Measurements from ENCODE around the gene HBD. TPM values are rescaled to one million over a fixed set of nuclear protein-coding genes. Genes with fewer than 3 reads are reported as not detected.

Gene HBD
- total RNA-seq, 2 experiments from 2014 or later = not detected

DNA sequence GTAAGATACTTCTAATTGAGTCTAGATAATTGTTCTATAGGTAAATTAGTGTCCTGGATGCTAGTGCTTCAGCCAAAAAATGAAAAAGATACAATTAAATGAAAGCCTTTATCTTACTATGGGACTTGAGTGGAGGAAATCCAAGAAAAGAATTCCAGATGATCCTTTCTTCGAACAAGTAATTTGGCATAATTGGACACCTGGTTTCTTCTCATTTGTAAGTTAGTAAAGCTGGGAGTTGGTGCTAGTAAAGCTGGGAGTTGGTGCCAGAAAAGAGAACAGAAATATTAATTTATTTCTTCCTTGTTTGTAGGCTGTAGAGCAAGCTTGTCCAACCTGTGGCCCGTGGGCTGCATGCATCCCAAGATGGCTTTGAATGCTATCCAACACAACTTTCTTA, 46.1 kb downstream of the HBD start:
- no peak for DNase-seq (ENCODE audit: low spot score)
- no peaks in the 10 kb centered on the region for H4K20me1 ChIP-seq (ENCODE audit: insufficient read depth, low read length)
- no peak overlapping the region for H3K4me3 ChIP-seq (ENCODE audit: low read depth, low read length, poor library complexity, severe bottlenecking)
- CTCF ChIA-PET (ENCODE audit: unreplicated experiment) = no interaction called here
- H3K27ac ChIP-seq (ENCODE audit: low read depth, low read length, poor library complexity, severe bottlenecking) = no peak overlapping the region
- POLR2A ChIA-PET = no interaction called here
- no peak overlapping the region for H3K4me2 ChIP-seq (ENCODE audit: low read length)
- TF ChIP-seq, protein P1, sequence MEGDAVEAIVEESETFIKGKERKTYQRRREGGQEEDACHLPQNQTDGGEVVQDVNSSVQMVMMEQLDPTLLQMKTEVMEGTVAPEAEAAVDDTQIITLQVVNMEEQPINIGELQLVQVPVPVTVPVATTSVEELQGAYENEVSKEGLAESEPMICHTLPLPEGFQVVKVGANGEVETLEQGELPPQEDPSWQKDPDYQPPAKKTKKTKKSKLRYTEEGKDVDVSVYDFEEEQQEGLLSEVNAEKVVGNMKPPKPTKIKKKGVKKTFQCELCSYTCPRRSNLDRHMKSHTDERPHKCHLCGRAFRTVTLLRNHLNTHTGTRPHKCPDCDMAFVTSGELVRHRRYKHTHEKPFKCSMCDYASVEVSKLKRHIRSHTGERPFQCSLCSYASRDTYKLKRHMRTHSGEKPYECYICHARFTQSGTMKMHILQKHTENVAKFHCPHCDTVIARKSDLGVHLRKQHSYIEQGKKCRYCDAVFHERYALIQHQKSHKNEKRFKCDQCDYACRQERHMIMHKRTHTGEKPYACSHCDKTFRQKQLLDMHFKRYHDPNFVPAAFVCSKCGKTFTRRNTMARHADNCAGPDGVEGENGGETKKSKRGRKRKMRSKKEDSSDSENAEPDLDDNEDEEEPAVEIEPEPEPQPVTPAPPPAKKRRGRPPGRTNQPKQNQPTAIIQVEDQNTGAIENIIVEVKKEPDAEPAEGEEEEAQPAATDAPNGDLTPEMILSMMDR (conservative IDR thresholded peaks at IDR 0.05; ENCODE audit: low read length) = no peak
- TF ChIP-seq EZH2phosphoT487 (IDR thresholded peaks at IDR 0.05; ENCODE audit: borderline replicate concordance, low read depth, low read length) = no peak
- intact Hi-C loops (cut with micrococcal nuclease; ENCODE audit: unreplicated experiment) = no loop called here
- no peaks in the 10 kb centered on the region for H3K79me2 ChIP-seq (ENCODE audit: insufficient read depth, low read depth, low read length)
- no TSS peak for BruUV-seq (replicated peaks)
- no peak overlapping the region for H2AFZ ChIP-seq (ENCODE audit: low read length)
- H3K36me3 ChIP-seq (ENCODE audit: insufficient read depth, low read length) = no peaks in the 10 kb centered on the region
- H3K4me1 ChIP-seq (ENCODE audit: insufficient read depth, low read length, poor library complexity, severe bottlenecking) = no peaks in the 10 kb centered on the region
- no peaks in the 10 kb centered on the region for H3K9me3 ChIP-seq (ENCODE audit: low read length)
- H3K9me2 ChIP-seq (ENCODE audit: insufficient read depth, low read length) = no peaks in the 10 kb centered on the region

Other genes starting within 250 kb of the HBD start
- not detected in 2 replicates for gene OR51L1, start 239.6 kb downstream of the HBD start, total RNA-seq (2014; rRNA removed; shearing (Covaris generic))
- not detected in 2 replicates for gene OR51L1, start 239.6 kb downstream of the HBD start, total RNA-seq (2022)
- gene OR52J3, start 188.0 kb downstream of the HBD start, total RNA-seq (2014; rRNA removed; shearing (Covaris generic)) = not detected in 2 replicates
- gene OR52J3, start 188.0 kb downstream of the HBD start, total RNA-seq (2022) = not detected in 2 replicates
- not detected in 2 replicates for gene OR52E2, start 174.9 kb downstream of the HBD start, total RNA-seq (2014; rRNA removed; shearing (Covaris generic))
- gene OR52E2, start 174.9 kb downstream of the HBD start, total RNA-seq (2022) = not detected in 2 replicates
- not detected in 2 replicates for gene OR52E1, start 164.9 kb downstream of the HBD start, total RNA-seq (2014; rRNA removed; shearing (Covaris generic))
- not detected in 2 replicates for gene OR52E1, start 164.9 kb downstream of the HBD start, total RNA-seq (2022)
- not detected in 2 replicates for gene OR52A5, start 96.1 kb downstream of the HBD start, total RNA-seq (2014; rRNA removed; shearing (Covaris generic))
- not detected in 2 replicates for gene OR52A5, start 96.1 kb downstream of the HBD start, total RNA-seq (2022)
- not detected in 2 replicates for gene OR52A1, start 79.7 kb downstream of the HBD start, total RNA-seq (2014; rRNA removed; shearing (Covaris generic))
- not detected in 2 replicates for gene OR52A1, start 79.7 kb downstream of the HBD start, total RNA-seq (2022)
- not detected in 2 replicates for gene OR51V1, start 33.8 kb downstream of the HBD start, total RNA-seq (2014; rRNA removed; shearing (Covaris generic))
- not detected in 2 replicates for gene OR51V1, start 33.8 kb downstream of the HBD start, total RNA-seq (2022)
- gene HBB, start 7.4 kb downstream of the HBD start, total RNA-seq (2014; rRNA removed; shearing (Covaris generic)) = not detected in 2 replicates
- not detected in 2 replicates for gene HBB, start 7.4 kb downstream of the HBD start, total RNA-seq (2022)
- not detected in 2 replicates for gene HBG1, start 15.4 kb upstream of the HBD start, total RNA-seq (2014; rRNA removed; shearing (Covaris generic))
- not detected in 2 replicates for gene HBG1, start 15.4 kb upstream of the HBD start, total RNA-seq (2022)
- gene HBG2, start 20.3 kb upstream of the HBD start, total RNA-seq (2014; rRNA removed; shearing (Covaris generic)) = not detected in 2 replicates
- gene HBG2, start 20.3 kb upstream of the HBD start, total RNA-seq (2022) = not detected in 2 replicates
- gene HBE1, start 35.5 kb upstream of the HBD start, total RNA-seq (2014; rRNA removed; shearing (Covaris generic)) = not detected in 2 replicates
- gene HBE1, start 35.5 kb upstream of the HBD start, total RNA-seq (2022) = not detected in 2 replicates
- gene OR51B4, start 67.5 kb upstream of the HBD start, total RNA-seq (2014; rRNA removed; shearing (Covaris generic)) = not detected in 2 replicates
- not detected in 2 replicates for gene OR51B4, start 67.5 kb upstream of the HBD start, total RNA-seq (2022)
- not detected in 2 replicates for gene OR51B2, start 89.8 kb upstream of the HBD start, total RNA-seq (2014; rRNA removed; shearing (Covaris generic))
- not detected in 2 replicates for gene OR51B2, start 89.8 kb upstream of the HBD start, total RNA-seq (2022)
- 0.16 TPM in 1 of 2 replicates, not detected in the other for gene OR51B5, start 109.0 kb upstream of the HBD start, total RNA-seq (2014; rRNA removed; shearing (Covaris generic))
- not detected in 2 replicates for gene OR51B5, start 109.0 kb upstream of the HBD start, total RNA-seq (2022)
- gene OR51B6, start 117.0 kb upstream of the HBD start, total RNA-seq (2014; rRNA removed; shearing (Covaris generic)) = not detected in 2 replicates
- gene OR51B6, start 117.0 kb upstream of the HBD start, total RNA-seq (2022) = not detected in 2 replicates
- not detected in 2 replicates for gene OR51M1, start 149.3 kb upstream of the HBD start, total RNA-seq (2014; rRNA removed; shearing (Covaris generic))
- not detected in 2 replicates for gene OR51M1, start 149.3 kb upstream of the HBD start, total RNA-seq (2022)
- not detected in 2 replicates for gene OR51Q1, start 187.6 kb upstream of the HBD start, total RNA-seq (2014; rRNA removed; shearing (Covaris generic))
- gene OR51Q1, start 187.6 kb upstream of the HBD start, total RNA-seq (2022) = not detected in 2 replicates
- not detected in 2 replicates for gene OR51I1, start 207.0 kb upstream of the HBD start, total RNA-seq (2014; rRNA removed; shearing (Covaris generic))
- not detected in 2 replicates for gene OR51I1, start 207.0 kb upstream of the HBD start, total RNA-seq (2022)
- not detected in 2 replicates for gene OR51I2, start 214.8 kb upstream of the HBD start, total RNA-seq (2014; rRNA removed; shearing (Covaris generic))
- gene OR51I2, start 214.8 kb upstream of the HBD start, total RNA-seq (2022) = not detected in 2 replicates

All from OCI-LY7 (cell line).